Activated T-helper 1 cell treated with anti-CD3 and anti-CD28 coated beads, Interleukin-2, amount 50 U/mL, for 16 hours (primary cell): ENCODE measurements around the gene ABTB1.
"Not testable (repeated sequence)": the region's sequence is repeated elsewhere in the genome, so short reads cannot be mapped to it uniquely, and the experiment has no call there.

Experiments used
- DNase-seq, 2 donors: peaks; one replicate each; pipeline ENCODE4 v3.0.0-alpha.2; 2020; ENCODE audit warnings: low read depth in 1 of 2, low spot score in 1 of 2

Gene ABTB1

GRCh38 chr3:127702151-127702578 is 29.4 kb downstream of the ABTB1 start:
- DNase-seq, result no peak

- DNase-seq, result not testable (repeated sequence)
These were observed 32.1 kb downstream of the ABTB1 start for GRCh38 chr3:127704840-127705239.

- DNase-seq, result no peak
These were observed 33.6 kb downstream of the ABTB1 start for GRCh38 chr3:127706312-127706711.

- DNase-seq, result no peak
These were observed 34.1 kb downstream of the ABTB1 start for GRCh38 chr3:127706785-127707351.

GRCh38 chr3:127707851-127708411 is 35.2 kb downstream of the ABTB1 start:
- no peak for DNase-seq

GRCh38 chr3:127708837-127709236 is 36.1 kb downstream of the ABTB1 start:
- no peak for DNase-seq

GRCh38 chr3:127709320-127710060 is 36.7 kb downstream of the ABTB1 start:
- DNase-seq, result no peak

- DNase-seq, result no peak
These were observed 37.6 kb downstream of the ABTB1 start for GRCh38 chr3:127710155-127710941.

GRCh38 chr3:127711021-127711695 is 38.4 kb downstream of the ABTB1 start:
- DNase-seq, result no peak

GRCh38 chr3:127711896-127712295 is 39.1 kb downstream of the ABTB1 start:
- DNase-seq, result no peak

- DNase-seq, result no peak
These were observed 39.7 kb downstream of the ABTB1 start for GRCh38 chr3:127712461-127712860.

GRCh38 chr3:127712881-127713771 is 40.4 kb downstream of the ABTB1 start:
- DNase-seq, result no peak

GRCh38 chr3:127714125-127714571 is 41.4 kb downstream of the ABTB1 start:
- no peak for DNase-seq

GRCh38 chr3:127714866-127715265 is 42.1 kb downstream of the ABTB1 start:
- DNase-seq, result no peak

GRCh38 chr3:127715532-127715931 is 42.8 kb downstream of the ABTB1 start:
- DNase-seq, result no peak

- DNase-seq, result no peak
These were observed 43.6 kb downstream of the ABTB1 start for GRCh38 chr3:127716384-127716783.

GRCh38 chr3:127717357-127718244 is 44.8 kb downstream of the ABTB1 start:
- no peak for DNase-seq

GRCh38 chr3:127718245-127718915 is 45.6 kb downstream of the ABTB1 start:
- DNase-seq, result no peak

- DNase-seq, result no peak
These were observed 46.2 kb downstream of the ABTB1 start for GRCh38 chr3:127718916-127719290.
